Measurements from ENCODE around the gene MAPRE2. TPM values are rescaled to one million over a fixed set of nuclear protein-coding genes. Genes with fewer than 3 reads are reported as not detected.

MAPRE2 gene
- 39.4 and 67.6 TPM in 2 replicates for total RNA-seq

DNA sequence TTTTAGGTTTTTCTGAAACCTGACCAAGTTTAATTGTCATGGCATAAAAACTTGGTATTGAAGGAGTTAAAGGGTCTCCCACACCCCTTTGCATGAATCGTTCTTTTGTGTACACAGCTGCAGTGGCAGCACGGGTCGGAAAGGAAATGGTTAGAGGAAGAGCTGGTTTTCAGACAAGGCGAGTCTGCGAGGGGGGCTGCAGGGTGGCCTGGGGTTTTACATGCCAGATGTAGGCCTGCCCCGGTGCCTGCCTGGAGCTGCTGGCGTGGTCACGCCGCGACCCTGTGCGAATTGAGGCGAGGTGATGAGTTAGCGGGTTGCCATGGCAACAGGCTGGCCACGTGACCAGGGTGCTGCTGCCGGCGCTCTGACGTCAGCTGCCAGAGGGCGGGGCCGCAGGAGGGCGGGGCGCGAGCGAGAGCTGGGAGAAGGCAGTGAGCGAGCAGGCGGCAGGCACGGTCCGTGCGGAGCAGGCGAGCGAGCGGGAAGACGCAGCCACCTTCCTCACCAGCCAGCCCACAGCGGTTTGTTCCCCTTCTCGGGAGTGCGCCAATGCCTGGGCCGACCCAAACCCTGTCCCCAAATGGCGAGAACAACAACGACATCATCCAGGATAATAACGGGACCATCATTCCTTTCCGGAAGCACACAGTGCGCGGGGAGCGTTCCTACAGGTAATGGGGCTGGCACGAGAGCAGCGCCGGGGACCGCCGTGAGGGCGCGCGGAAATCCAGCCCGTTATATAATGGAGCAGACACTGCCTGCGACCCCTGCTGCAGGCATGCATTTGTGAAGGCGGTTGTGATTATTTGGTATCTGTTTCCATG is at the start of gene MAPRE2:
Gene MAPRE2 (plus strand): TSS at position 426 of the 827 bp plus-strand sequence. CDS start 127 bp downstream, at position 553.
- DNase-seq (ENCODE audit: low read depth, low spot score): peak; percentile 93

- no peak for DNase-seq (ENCODE audit: low read depth, low spot score)
Observed at GRCh38 chr18:34991561-34991960, 49.7 kb upstream of the MAPRE2 start.

GRCh38 chr18:34993289-34993688 is 47.9 kb upstream of the MAPRE2 start:
- DNase-seq (ENCODE audit: low read depth, low spot score): no peak

- DNase-seq (ENCODE audit: low read depth, low spot score): no peak
Observed at GRCh38 chr18:34995746-34996145, 45.5 kb upstream of the MAPRE2 start.

DNA sequence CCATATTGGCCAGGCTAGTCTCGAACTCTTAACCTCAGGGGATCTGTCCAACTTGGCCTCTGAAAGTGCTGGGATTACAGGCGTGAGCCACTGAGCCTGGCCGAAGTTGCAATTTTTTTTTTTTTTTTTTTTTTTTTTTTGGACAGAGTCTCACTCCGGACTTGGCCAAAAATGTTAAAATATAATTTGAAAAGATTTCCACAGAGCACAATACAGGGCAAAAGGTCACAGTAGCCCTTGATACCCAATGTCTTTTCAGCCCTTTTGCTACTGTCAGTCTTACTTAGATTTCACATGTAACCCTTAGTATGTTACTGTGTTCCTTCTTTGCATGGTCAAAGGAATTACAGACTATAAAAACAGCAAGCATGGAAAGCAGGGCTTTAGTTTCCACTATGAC is 42.6 kb upstream of the MAPRE2 start:
- no peak for DNase-seq (ENCODE audit: low read depth, low spot score)

GRCh38 chr18:34999756-35000289 is 41.4 kb upstream of the MAPRE2 start:
- DNase-seq (ENCODE audit: low read depth, low spot score): no peak

GRCh38 chr18:35000457-35000856 is 40.8 kb upstream of the MAPRE2 start:
- no peak for DNase-seq (ENCODE audit: low read depth, low spot score)

GRCh38 chr18:35002120-35002519 is 39.1 kb upstream of the MAPRE2 start:
- DNase-seq (ENCODE audit: low read depth, low spot score): no peak

- peak; percentile 36 for DNase-seq (ENCODE audit: low read depth, low spot score)
Observed at GRCh38 chr18:35005963-35006577, 35.1 kb upstream of the MAPRE2 start.

GRCh38 chr18:35010156-35010555 is 31.1 kb upstream of the MAPRE2 start:
- DNase-seq (ENCODE audit: low read depth, low spot score): no peak

- no peak for DNase-seq (ENCODE audit: low read depth, low spot score)
Observed at GRCh38 chr18:35010993-35011392, 30.2 kb upstream of the MAPRE2 start.

DNA sequence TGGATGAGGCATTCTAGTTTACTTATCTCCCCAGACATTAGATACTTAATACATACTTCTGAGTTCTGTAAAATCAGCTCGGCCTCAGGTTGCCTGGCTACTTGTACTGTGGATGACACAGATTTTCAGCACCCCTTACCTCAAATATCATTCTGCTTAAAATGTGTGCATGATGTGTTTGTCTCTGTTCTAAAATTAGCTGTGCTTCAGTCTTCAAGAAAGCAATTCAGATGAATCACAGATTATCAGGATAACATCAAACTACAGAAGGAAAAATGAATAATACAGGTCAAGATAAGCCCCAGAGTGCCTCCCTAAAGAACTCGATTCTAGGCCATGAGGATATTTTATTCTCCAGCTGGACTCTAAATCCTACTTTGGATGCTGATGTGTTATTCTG is 21.3 kb upstream of the MAPRE2 start:
- no peak for DNase-seq (ENCODE audit: low read depth, low spot score)

GRCh38 chr18:35022426-35023001 is 18.7 kb upstream of the MAPRE2 start:
- no peak for DNase-seq (ENCODE audit: low read depth, low spot score)

DNA sequence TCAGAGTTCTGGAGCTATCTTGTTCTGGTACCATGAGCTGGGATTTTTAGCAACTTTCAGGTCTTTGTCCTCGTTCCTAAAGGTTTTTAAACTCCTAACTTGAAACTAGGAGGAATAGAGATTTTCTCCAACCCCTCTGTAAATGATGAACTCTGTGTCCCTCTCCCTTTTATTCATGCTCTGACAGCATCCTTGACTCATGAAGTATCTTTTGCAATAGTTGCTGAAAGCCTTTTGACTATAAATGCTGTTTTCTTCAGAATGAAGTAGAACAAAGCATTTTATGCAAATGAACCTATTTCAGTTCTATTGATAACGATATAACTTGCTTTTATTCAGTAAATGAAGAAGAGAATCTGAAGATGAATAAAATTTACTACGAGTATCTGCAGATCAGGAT is 17.0 kb upstream of the MAPRE2 start:
- DNase-seq (ENCODE audit: low read depth, low spot score): no peak

- no peak for DNase-seq (ENCODE audit: low read depth, low spot score)
Observed at GRCh38 chr18:35024965-35025364, 16.2 kb upstream of the MAPRE2 start.

DNA sequence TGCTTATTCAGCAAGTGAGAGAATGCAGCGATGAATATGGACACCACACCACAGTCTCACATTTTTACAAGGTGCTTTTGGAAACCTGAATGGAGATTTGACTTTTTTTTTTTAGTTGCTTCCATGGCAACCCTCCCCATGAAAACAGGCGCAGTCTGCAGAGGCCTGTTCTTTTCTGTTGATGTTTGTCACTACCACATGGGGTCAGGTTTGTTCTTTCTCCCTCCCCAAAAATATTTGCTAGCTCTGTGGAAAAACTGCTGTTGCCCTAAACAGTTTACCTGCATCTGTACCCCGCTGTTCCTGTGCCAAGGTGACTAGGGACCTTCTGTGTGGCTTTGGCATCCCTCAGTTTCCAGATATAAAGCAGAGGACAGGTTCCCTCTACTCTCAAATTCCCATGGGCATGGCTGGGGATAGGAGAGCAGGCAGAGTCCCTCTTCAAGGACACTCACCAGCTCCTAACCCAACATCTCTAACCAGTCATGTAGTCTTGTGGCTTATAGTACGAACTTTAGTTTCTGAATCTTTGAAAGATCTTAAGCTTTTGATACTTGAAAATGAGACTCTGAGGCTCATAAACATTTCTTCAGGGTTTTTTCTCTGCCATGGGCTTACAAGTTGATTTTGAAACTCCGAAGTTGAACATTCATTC is 14.7 kb upstream of the MAPRE2 start:
- DNase-seq (ENCODE audit: low read depth, low spot score): no peak

GRCh38 chr18:35027206-35027605 is 14.0 kb upstream of the MAPRE2 start:
- DNase-seq (ENCODE audit: low read depth, low spot score): no peak

DNA sequence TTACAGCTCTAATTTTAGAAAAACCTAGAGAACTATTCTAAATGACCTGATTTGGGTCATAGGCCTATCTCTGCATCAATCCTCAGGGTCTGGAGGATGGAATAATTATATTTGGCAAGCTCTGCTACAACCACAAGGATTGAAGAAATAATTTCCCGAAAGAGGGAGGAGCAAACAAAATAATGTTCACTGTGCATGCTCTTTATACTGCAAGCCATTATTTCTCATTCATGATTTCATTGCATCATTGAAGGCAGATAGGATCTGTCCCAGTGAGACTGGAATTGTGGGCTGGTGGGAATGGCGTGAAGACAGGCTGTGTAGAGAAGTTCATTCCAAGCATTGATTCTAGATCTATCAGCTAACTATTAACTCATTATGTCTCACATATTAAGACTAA is 12.7 kb upstream of the MAPRE2 start:
- no peak for DNase-seq (ENCODE audit: low read depth, low spot score)

DNA sequence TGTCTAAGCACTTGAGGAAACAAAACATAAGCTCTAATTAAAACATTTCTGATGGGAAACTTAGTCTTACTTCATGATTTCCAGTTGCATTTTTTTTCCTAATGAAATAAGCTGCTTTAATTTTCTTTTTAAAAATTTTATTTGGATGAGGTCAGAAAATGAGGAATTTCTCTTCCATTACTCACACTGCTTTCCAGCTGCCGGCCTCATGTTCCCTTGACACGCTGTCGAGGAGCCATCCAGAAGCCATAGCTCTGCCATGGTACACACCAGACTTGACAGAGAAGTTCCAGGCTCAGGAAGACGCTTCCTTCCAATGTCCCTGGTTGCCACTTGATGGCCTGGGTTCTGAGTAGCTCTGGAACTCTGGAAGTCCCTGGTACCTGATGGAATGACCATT is 12.1 kb upstream of the MAPRE2 start:
- no peak for DNase-seq (ENCODE audit: low read depth, low spot score)

- no peak for DNase-seq (ENCODE audit: low read depth, low spot score)
Observed at GRCh38 chr18:35029770-35030169, 11.4 kb upstream of the MAPRE2 start.

DNA sequence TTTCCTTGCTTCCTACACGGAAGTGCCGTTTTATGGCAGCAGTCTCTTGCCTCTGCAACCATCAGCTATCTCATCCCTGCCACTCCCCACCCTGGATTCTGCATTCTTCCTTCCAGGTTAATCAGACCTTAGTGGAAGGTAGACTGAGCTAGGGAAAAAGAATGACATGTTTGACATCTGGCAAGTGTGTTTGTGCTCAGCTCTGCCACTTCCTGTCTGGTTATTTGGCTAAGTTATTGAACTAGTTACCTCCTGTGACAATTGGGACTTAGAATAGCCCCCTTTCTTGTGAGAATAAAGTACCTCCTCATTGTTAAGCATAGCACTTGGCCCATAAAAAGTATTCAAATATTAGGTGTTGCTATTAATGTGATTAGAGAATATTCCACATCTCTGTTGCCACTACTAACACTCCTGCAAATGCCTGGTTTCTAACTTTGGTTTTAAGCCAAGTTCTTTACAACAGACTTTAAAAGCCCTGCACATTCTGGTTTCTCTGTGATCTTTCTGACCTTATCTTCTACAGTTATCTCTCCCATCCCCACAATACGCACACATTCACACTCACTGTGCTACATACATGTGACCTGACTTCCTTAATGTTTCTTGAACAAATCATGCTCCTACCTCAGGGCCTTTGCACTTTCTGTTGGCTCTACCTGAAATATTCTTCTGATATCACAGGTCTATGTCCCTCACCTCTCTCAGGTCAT is 10.8 kb upstream of the MAPRE2 start:
- DNase-seq (ENCODE audit: low read depth, low spot score): no peak

Data from pulmonary artery endothelial cell (primary cell).